Fibroblast of mammary gland (primary cell): ENCODE results near the gene ADAP2.

Experiments used
- DNase-seq: peaks from one replicate; pipeline ENCODE4 v3.0.0-alpha.2; 2010; ENCODE audit warnings: low read depth
- H3K4me3 ChIP-seq: 2 replicates; pipeline ENCODE4 v1.5.1; 2011; ENCODE audit warnings: low read depth, mild to moderate bottlenecking, low read length, moderate library complexity; ENCODE audit not compliant: control insufficient read depth
- TF ChIP-seq, protein P1 (sequence below): conservative IDR thresholded peaks from 2 replicates; pipeline ENCODE4 v1.5.1; 2011; ENCODE audit warnings: low read depth, low read length, inconsistent platforms; ENCODE audit not compliant: control insufficient read depth, insufficient read depth

The ADAP2 gene

DNA sequence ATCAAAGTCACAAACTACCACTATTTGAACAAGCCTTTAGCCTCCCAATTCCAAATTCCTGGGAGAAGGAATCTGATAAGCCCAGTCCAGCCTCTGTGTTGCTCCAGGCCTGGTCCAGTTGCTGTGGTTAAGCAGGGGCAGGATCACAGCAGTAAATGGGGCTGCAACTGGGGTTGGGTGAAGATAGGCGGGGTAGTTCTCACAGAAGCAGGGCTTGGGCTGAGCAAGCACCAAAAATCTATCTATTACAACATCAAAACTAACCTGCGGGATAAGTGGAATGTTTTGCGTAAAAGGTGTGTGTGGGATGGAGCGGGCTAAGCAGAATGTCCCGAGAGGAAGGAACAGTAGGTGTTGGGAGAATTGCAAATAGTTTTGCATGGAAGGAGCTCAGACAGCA is 26.1 kb downstream of the ADAP2 start:
- no peak overlapping the region for H3K4me3 ChIP-seq
- TF ChIP-seq, protein P1, sequence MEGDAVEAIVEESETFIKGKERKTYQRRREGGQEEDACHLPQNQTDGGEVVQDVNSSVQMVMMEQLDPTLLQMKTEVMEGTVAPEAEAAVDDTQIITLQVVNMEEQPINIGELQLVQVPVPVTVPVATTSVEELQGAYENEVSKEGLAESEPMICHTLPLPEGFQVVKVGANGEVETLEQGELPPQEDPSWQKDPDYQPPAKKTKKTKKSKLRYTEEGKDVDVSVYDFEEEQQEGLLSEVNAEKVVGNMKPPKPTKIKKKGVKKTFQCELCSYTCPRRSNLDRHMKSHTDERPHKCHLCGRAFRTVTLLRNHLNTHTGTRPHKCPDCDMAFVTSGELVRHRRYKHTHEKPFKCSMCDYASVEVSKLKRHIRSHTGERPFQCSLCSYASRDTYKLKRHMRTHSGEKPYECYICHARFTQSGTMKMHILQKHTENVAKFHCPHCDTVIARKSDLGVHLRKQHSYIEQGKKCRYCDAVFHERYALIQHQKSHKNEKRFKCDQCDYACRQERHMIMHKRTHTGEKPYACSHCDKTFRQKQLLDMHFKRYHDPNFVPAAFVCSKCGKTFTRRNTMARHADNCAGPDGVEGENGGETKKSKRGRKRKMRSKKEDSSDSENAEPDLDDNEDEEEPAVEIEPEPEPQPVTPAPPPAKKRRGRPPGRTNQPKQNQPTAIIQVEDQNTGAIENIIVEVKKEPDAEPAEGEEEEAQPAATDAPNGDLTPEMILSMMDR, result no peak
- DNase-seq, result no peak

DNA sequence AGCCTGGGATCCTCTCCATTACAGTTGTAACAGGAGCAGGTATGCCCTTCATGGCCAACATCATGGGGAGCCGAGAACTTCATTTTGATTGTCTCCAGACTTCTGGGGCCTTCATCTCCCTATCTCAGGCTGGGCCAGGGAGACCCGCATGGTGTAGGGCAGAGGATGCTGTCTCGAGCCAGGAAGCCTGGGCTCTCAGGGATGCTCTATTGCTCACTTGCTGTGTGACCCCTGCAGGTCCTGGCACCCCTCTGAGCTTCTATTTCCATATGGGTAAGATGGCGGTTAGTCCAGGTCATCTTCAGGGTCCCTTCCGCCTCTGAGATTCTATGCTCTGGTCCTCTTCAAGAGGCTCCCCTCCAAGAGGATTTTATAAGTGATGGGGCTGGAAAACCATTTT is 28.4 kb downstream of the ADAP2 start:
- TF ChIP-seq, protein P1, result no peak
- no peak overlapping the region for H3K4me3 ChIP-seq
- DNase-seq, result no peak

DNA sequence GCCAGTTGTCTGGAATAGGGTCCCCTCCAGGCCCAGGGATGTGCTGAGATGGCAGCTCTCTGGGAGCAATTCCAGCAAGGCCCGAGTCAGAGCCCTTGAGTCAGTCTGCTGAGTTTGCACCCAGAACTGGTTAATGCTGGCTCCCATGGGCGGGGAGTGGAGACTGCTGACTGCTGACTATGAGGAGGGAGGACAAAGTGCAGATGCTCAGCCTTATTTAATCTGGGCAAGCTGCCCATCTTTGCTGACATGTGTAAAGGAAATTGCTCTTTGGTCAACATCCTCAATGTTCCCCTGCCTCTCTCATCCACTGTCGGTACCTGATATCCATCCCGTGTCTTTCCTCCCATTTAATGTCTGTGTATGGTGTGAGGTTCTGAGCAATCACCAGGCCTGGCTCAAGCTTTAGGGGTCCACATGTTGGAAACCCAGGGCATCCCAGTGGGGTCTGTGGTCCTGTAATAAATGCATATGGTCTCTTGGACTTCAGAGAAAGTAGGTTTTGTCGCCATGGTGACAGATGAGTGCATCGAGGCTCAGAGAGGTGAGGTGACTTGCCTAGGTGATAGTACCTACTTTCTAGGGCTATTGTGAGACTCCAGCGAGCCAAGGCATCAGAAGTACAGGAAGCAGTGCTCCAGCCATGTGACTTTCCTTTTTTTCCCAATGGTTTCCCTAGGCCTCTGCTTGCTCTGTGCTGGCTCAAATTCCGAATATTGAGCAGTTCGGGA is 29.1 kb downstream of the ADAP2 start:
- peak; percentile 94 for DNase-seq
- TF ChIP-seq, protein P1, result no peak
- no peak overlapping the region for H3K4me3 ChIP-seq

DNA sequence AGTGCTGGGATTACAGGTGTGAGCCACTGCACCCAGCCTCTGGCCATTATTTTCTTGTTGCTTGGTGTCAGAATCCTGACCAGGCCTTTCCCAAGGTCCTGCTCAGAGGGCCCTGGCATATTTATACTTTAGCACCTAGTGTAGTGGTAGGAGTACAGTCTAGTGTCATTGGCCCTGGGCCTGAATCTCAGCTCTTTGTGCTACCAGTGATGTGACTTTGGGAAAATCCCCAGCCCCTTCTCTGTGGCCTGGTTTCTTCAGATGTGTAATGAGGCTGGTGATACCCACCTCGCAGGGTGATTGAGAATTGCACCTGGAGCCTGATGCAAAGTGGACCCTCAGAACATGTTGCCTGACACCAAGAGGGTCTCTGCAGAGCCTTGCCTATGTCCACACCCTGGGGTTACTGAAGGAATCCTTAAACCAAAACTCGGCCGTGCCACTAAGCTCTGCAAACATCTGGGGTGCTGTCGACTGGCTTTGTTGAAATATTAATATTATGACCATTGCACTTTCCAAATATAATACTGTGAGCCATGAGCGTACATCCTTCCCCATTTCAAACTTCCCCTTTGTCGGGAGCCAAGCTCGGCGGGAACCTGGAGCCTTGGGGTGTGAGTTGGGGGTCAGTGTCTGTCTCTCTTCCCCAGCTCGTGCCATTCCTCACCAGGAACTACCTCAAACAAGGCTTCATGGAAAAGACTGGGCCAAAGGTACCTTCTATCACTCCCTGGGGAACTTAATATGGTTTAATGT is 31.1 kb downstream of the ADAP2 start:
- H3K4me3 ChIP-seq, result no peak overlapping the region
- TF ChIP-seq, protein P1, result no peak
- DNase-seq, result no peak

DNA sequence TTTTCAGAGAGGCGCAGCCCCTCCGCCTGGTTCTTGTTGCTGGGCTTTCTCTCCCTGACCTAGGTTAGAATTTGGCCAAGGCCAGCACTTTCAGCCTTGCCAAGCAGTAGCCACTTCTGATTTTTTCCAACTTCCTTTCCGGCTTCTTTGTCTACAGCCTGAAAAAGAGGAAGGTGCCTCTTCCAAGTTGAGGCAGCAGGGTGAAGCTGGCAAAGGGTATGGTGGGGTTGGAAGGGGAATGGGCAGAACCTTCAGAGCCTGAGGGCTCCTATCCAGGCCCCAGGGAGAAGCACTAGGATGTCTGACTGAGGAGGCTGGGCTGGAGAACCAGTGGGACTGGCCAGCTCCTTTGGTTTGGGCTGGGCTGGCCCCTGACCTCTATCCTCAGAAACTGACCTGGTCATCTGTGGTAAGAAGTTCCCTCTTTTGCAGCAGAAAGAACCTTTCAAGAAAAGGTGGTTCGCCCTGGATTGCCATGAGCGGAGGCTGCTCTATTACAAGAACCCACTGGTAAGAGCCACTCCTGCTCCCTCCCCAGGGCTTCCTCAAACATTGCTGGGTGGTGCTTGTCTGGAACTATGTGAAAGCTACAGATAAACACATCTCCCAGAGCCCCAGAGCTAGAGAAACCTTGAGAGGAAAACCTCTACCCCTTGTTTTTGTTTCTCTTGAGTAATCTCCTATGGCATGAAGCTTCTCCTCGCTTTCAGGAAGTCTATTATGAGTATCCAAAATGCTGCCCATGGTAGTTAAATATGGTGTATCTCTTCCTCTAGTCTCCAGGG is 32.5 kb downstream of the ADAP2 start:
- no peak overlapping the region for H3K4me3 ChIP-seq
- no peak for DNase-seq
- TF ChIP-seq, protein P1, result no peak

DNA sequence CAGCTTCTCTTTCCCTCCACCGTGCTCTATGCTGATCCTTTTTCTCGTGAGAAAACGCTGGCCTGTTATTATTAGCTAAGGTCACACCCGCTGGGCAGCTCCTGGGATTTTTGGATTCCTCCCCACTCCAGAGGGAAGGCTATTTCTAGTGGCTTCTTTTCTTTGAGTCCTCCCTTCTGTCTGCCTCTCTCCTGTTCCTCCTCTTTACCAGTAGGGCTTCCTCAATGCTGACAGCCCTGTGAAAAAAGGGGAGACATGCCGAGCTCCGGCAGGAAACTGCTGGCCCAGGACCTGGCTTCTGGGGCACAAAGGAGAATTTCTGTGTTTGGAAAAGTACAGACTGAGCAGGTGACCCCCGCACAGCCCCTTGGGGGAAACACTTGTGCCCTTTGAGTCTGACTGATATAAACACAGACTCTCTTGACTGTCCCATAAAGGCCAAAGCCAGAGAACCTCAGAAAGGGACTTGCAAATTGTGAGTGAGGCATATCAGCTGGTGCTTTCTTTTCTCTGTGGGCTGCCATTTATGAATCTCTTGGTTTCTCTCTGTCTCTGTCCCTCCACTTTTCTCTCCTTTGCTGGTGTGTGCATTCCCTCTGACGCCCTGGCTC is 35.1 kb downstream of the ADAP2 start:
- no peak for DNase-seq
- H3K4me3 ChIP-seq, result no peak overlapping the region
- TF ChIP-seq, protein P1, result no peak
